COLO668 (cell line): ENCODE measurements around the gene ITGA3.

Experiments
- DNase-seq: peaks from one replicate; lab custom pipeline; 2025; ENCODE audit not compliant: unreplicated experiment; lab: John Stamatoyannopoulos, UW

The ITGA3 gene

GRCh38 chr17:50066995-50067394, 11.1 kb downstream of the ITGA3 start:
- DNase-seq: no peak

- no peak for DNase-seq
Observed at GRCh38 chr17:50067996-50068395, 12.1 kb downstream of the ITGA3 start.

- DNase-seq: no peak
Observed at GRCh38 chr17:50070908-50071680, 15.2 kb downstream of the ITGA3 start.

GRCh38 chr17:50071692-50072091, 15.8 kb downstream of the ITGA3 start:
- no peak for DNase-seq

- no peak for DNase-seq
Observed at GRCh38 chr17:50072130-50072529, 16.2 kb downstream of the ITGA3 start.

GRCh38 chr17:50072925-50073324, 17.0 kb downstream of the ITGA3 start:
- no peak for DNase-seq

GRCh38 chr17:50074227-50074626, 18.3 kb downstream of the ITGA3 start:
- DNase-seq: no peak

GRCh38 chr17:50075446-50076032, 19.6 kb downstream of the ITGA3 start:
- no peak for DNase-seq

GRCh38 chr17:50076221-50076590, 20.3 kb downstream of the ITGA3 start:
- no peak for DNase-seq

- DNase-seq: no peak
Observed at GRCh38 chr17:50076591-50077235, 20.8 kb downstream of the ITGA3 start.

- DNase-seq: no peak
Observed at GRCh38 chr17:50078430-50078829, 22.5 kb downstream of the ITGA3 start.

- DNase-seq: peak; percentile 14
Observed at GRCh38 chr17:50079334-50080095, 23.6 kb downstream of the ITGA3 start.

GRCh38 chr17:50080096-50080480, 24.2 kb downstream of the ITGA3 start:
- no peak for DNase-seq

- no peak for DNase-seq
Observed at GRCh38 chr17:50080827-50081226, 24.9 kb downstream of the ITGA3 start.

- DNase-seq: no peak
Observed at GRCh38 chr17:50081757-50082156, 25.8 kb downstream of the ITGA3 start.

GRCh38 chr17:50087246-50087911, 31.5 kb downstream of the ITGA3 start:
- DNase-seq: peak; percentile 48

- no peak for DNase-seq
Observed at GRCh38 chr17:50087912-50088405, 32.0 kb downstream of the ITGA3 start.

GRCh38 chr17:50088952-50089825, 33.3 kb downstream of the ITGA3 start:
- DNase-seq: no peak

- no peak for DNase-seq
Observed at GRCh38 chr17:50090071-50090470, 34.2 kb downstream of the ITGA3 start.
